Stimulated activated memory B cell treated with anti-CD40 and anti-IgM and Interleukin-4, amounts not matched to agents 10 μg/mL and 1 μg/mL and 100 μg/mL, for 72 hours (primary cell): ENCODE results near the gene ACOT11.

Source experiments
- ATAC-seq: fragments of 150-1000 bp; cut with Tn5 transposase; 2 replicates; pipeline ENCODE4 v1.10.0; 2021
- H3K27ac Mint-ChIP-seq: one replicate; pipeline ENCODE4 v1.8.0; 2022; ENCODE audit warnings: mild to moderate bottlenecking, mixed read lengths
- H3K27me3 Mint-ChIP-seq: one replicate; pipeline ENCODE4 v1.8.0; 2022; ENCODE audit warnings: mixed read lengths
- H3K36me3 Mint-ChIP-seq: one replicate; pipeline ENCODE4 v1.8.0; 2022; ENCODE audit warnings: mixed read lengths
- H3K4me1 Mint-ChIP-seq: one replicate; pipeline ENCODE4 v1.8.0; 2022; ENCODE audit warnings: mixed read lengths
- H3K4me3 Mint-ChIP-seq: one replicate; pipeline ENCODE4 v1.8.0; 2022; ENCODE audit warnings: mild to moderate bottlenecking, moderate library complexity, mixed read lengths
- H3K9me3 Mint-ChIP-seq: one replicate; pipeline ENCODE4 v1.8.0; 2022; ENCODE audit warnings: mixed read lengths

ACOT11 gene

GRCh38 chr1:54603241-54603640, 55.2 kb downstream of the ACOT11 start:
- H3K4me3 Mint-ChIP-seq, result no peak overlapping the region
- peaks cover 2% of the 10 kb centered on the region for H3K27me3 Mint-ChIP-seq
- H3K4me1 Mint-ChIP-seq, result peaks cover 9% of the 10 kb centered on the region
- H3K9me3 Mint-ChIP-seq, result no peaks in the 10 kb centered on the region
- no peak for ATAC-seq
- no peak overlapping the region for H3K27ac Mint-ChIP-seq
- no peaks in the 10 kb centered on the region for H3K36me3 Mint-ChIP-seq

GRCh38 chr1:54604051-54604450, 56.0 kb downstream of the ACOT11 start:
- ATAC-seq, result no peak
- H3K36me3 Mint-ChIP-seq, result no peaks in the 10 kb centered on the region
- H3K9me3 Mint-ChIP-seq, result no peaks in the 10 kb centered on the region
- no peak overlapping the region for H3K27ac Mint-ChIP-seq
- peaks cover 9% of the 10 kb centered on the region for H3K4me1 Mint-ChIP-seq
- H3K27me3 Mint-ChIP-seq, result peaks cover 10% of the 10 kb centered on the region
- no peak overlapping the region for H3K4me3 Mint-ChIP-seq

- Mint-ChIP-seq H3K27me3 (peaks cover 13% of the 10 kb centered on the region), H3K9me3 (no peaks in the 10 kb centered on the region), H3K36me3 (no peaks in the 10 kb centered on the region), H3K4me1 (peaks cover 9% of the 10 kb centered on the region), H3K4me3 (no peak overlapping the region), H3K27ac (no peak overlapping the region)
- peak; percentile 21 for ATAC-seq
Measured at GRCh38 chr1:54604572-54605370, 56.7 kb downstream of the ACOT11 start.

GRCh38 chr1:54606096-54606989, 58.3 kb downstream of the ACOT11 start:
- H3K4me1 Mint-ChIP-seq, result peaks cover 9% of the 10 kb centered on the region
- H3K36me3 Mint-ChIP-seq, result no peaks in the 10 kb centered on the region
- peaks cover 13% of the 10 kb centered on the region for H3K27me3 Mint-ChIP-seq
- ATAC-seq, result no peak
- H3K4me3 Mint-ChIP-seq, result no peak overlapping the region
- no peak overlapping the region for H3K27ac Mint-ChIP-seq
- H3K9me3 Mint-ChIP-seq, result no peaks in the 10 kb centered on the region

- H3K27ac Mint-ChIP-seq, result no peak overlapping the region
- H3K9me3 Mint-ChIP-seq, result no peaks in the 10 kb centered on the region
- no peak for ATAC-seq
- no peaks in the 10 kb centered on the region for H3K36me3 Mint-ChIP-seq
- peaks cover 13% of the 10 kb centered on the region for H3K27me3 Mint-ChIP-seq
- peaks cover 9% of the 10 kb centered on the region for H3K4me1 Mint-ChIP-seq
- no peak overlapping the region for H3K4me3 Mint-ChIP-seq
Measured at GRCh38 chr1:54606990-54607325, 58.9 kb downstream of the ACOT11 start.

- H3K4me3 Mint-ChIP-seq, result no peak overlapping the region
- no peak for ATAC-seq
- no peaks in the 10 kb centered on the region for H3K36me3 Mint-ChIP-seq
- H3K9me3 Mint-ChIP-seq, result no peaks in the 10 kb centered on the region
- H3K27me3 Mint-ChIP-seq, result peaks cover 13% of the 10 kb centered on the region
- peaks cover 9% of the 10 kb centered on the region for H3K4me1 Mint-ChIP-seq
- H3K27ac Mint-ChIP-seq, result no peak overlapping the region
Measured at GRCh38 chr1:54607821-54608565, 60.0 kb downstream of the ACOT11 start.

GRCh38 chr1:54608566-54609230, 60.7 kb downstream of the ACOT11 start:
- Mint-ChIP-seq H3K9me3 (no peaks in the 10 kb centered on the region), H3K4me1 (peaks cover 13% of the 10 kb centered on the region), H3K27ac (no peak overlapping the region), H3K27me3 (peaks cover 13% of the 10 kb centered on the region), H3K4me3 (no peak overlapping the region), H3K36me3 (no peaks in the 10 kb centered on the region)
- no peak for ATAC-seq

GRCh38 chr1:54609301-54609921, 61.4 kb downstream of the ACOT11 start:
- Mint-ChIP-seq H3K27ac (no peak overlapping the region), H3K36me3 (no peaks in the 10 kb centered on the region), H3K4me3 (no peak overlapping the region), H3K4me1 (peaks cover 11% of the 10 kb centered on the region), H3K27me3 (peaks cover 13% of the 10 kb centered on the region), H3K9me3 (no peaks in the 10 kb centered on the region)
- no peak for ATAC-seq

GRCh38 chr1:54610048-54610447, 62.0 kb downstream of the ACOT11 start:
- Mint-ChIP-seq H3K9me3 (no peaks in the 10 kb centered on the region), H3K4me3 (no peak overlapping the region), H3K36me3 (no peaks in the 10 kb centered on the region), H3K4me1 (peaks cover 5% of the 10 kb centered on the region), H3K27me3 (peaks cover 13% of the 10 kb centered on the region), H3K27ac (no peak overlapping the region)
- ATAC-seq, result no peak

- Mint-ChIP-seq H3K4me1 (peaks cover 4% of the 10 kb centered on the region), H3K4me3 (no peak overlapping the region), H3K36me3 (no peaks in the 10 kb centered on the region), H3K27me3 (peaks cover 13% of the 10 kb centered on the region), H3K9me3 (no peaks in the 10 kb centered on the region), H3K27ac (no peak overlapping the region)
- no peak for ATAC-seq
Measured at GRCh38 chr1:54610601-54611580, 62.9 kb downstream of the ACOT11 start.

GRCh38 chr1:54611621-54612020, 63.6 kb downstream of the ACOT11 start:
- H3K27me3 Mint-ChIP-seq, result peaks cover 13% of the 10 kb centered on the region
- H3K4me1 Mint-ChIP-seq, result peaks cover 4% of the 10 kb centered on the region
- no peak for ATAC-seq
- H3K27ac Mint-ChIP-seq, result no peak overlapping the region
- H3K36me3 Mint-ChIP-seq, result no peaks in the 10 kb centered on the region
- no peak overlapping the region for H3K4me3 Mint-ChIP-seq
- H3K9me3 Mint-ChIP-seq, result no peaks in the 10 kb centered on the region

GRCh38 chr1:54614024-54614423, 66.0 kb downstream of the ACOT11 start:
- Mint-ChIP-seq H3K9me3 (no peaks in the 10 kb centered on the region), H3K4me3 (no peak overlapping the region), H3K4me1 (peaks cover 4% of the 10 kb centered on the region), H3K36me3 (no peaks in the 10 kb centered on the region), H3K27me3 (peaks cover 12% of the 10 kb centered on the region), H3K27ac (no peak overlapping the region)
- ATAC-seq, result no peak

- peaks cover 9% of the 10 kb centered on the region for H3K27me3 Mint-ChIP-seq
- H3K36me3 Mint-ChIP-seq, result no peaks in the 10 kb centered on the region
- ATAC-seq, result no peak
- no peak overlapping the region for H3K27ac Mint-ChIP-seq
- H3K4me3 Mint-ChIP-seq, result no peak overlapping the region
- no peaks in the 10 kb centered on the region for H3K9me3 Mint-ChIP-seq
- H3K4me1 Mint-ChIP-seq, result peaks cover 4% of the 10 kb centered on the region
Measured at GRCh38 chr1:54614563-54614962, 66.5 kb downstream of the ACOT11 start.
